Activated naive CD4-positive, alpha-beta T cell treated with anti-CD3 and anti-CD28 coated beads, Interleukin-2, amount 50 U/mL, for 24 hours (primary cell): ENCODE measurements around the gene NCDN.
A peak's percentile ranks its signal among the peaks of the same experiment; 100 is the strongest.

ENCODE experiments used
- H3K27ac Mint-ChIP-seq: one replicate; pipeline ENCODE4 v1.8.0; 2021; ENCODE audit warnings: mild to moderate bottlenecking, mixed read lengths
- H3K27me3 Mint-ChIP-seq: one replicate; pipeline ENCODE4 v1.8.0; 2021; ENCODE audit warnings: mixed read lengths
- H3K36me3 Mint-ChIP-seq: one replicate; pipeline ENCODE4 v1.8.0; 2021; ENCODE audit warnings: mixed read lengths
- H3K4me1 Mint-ChIP-seq: one replicate; pipeline ENCODE4 v1.8.0; 2021; ENCODE audit warnings: mixed read lengths
- H3K4me3 Mint-ChIP-seq: one replicate; pipeline ENCODE4 v1.8.0; 2021; ENCODE audit warnings: mild to moderate bottlenecking, mixed read lengths
- H3K9me3 Mint-ChIP-seq: one replicate; pipeline ENCODE4 v1.8.0; 2021; ENCODE audit warnings: mixed read lengths

Gene NCDN, protein sequence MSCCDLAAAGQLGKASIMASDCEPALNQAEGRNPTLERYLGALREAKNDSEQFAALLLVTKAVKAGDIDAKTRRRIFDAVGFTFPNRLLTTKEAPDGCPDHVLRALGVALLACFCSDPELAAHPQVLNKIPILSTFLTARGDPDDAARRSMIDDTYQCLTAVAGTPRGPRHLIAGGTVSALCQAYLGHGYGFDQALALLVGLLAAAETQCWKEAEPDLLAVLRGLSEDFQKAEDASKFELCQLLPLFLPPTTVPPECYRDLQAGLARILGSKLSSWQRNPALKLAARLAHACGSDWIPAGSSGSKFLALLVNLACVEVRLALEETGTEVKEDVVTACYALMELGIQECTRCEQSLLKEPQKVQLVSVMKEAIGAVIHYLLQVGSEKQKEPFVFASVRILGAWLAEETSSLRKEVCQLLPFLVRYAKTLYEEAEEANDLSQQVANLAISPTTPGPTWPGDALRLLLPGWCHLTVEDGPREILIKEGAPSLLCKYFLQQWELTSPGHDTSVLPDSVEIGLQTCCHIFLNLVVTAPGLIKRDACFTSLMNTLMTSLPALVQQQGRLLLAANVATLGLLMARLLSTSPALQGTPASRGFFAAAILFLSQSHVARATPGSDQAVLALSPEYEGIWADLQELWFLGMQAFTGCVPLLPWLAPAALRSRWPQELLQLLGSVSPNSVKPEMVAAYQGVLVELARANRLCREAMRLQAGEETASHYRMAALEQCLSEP

DNA sequence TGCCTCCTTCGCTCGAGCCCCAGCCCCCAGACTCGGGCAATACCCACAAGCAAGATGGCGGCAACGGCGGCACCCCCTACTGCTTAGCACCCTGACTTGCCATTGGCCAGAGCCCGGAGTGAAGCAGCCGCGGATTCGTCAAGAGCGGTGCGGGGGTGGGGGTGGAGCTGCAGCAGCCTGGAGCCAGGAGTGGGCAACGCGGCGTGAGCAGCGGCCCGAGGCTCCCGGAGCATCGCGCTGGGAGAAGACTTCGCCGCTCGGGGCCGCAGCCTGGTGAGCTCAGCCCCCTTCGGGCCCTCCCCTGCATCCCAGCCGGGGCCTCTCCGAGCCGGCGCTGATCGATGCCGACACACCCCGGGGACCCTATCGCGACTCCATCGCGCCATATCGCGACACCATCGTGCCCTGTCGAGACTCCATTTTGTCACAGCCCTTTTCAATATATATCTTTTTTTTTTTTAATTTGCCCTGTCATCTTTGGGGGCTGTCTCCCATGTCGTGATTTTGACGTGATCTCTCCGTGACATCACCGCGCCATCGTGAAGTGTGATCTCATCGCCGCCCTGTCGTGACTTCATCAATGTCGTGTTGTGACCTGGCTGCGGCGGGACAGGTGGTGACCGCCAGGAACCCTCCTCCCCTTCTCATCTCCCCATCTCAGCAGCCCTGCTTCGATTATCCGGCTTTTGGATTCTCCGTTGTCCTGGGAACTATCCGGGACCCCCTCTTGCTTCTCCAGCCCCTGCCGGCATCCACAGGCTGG, at the start of gene NCDN:
Gene NCDN, plus strand, starts transcription at position 189 of the 763 bp plus-strand sequence. Its CDS starts 392 bp downstream, at position 581.
- Mint-ChIP-seq H3K27ac (peak within 1 kb of the TSS; percentile 96), H3K4me3 (peak within 1 kb of the TSS; percentile 94), H3K36me3 (peaks cover 6% of the 10 kb centered on the region), H3K9me3 (no peaks in the 10 kb centered on the region), H3K4me1 (peaks cover 64% of the 10 kb centered on the region), H3K27me3 (no peaks in the 10 kb centered on the region)

DNA sequence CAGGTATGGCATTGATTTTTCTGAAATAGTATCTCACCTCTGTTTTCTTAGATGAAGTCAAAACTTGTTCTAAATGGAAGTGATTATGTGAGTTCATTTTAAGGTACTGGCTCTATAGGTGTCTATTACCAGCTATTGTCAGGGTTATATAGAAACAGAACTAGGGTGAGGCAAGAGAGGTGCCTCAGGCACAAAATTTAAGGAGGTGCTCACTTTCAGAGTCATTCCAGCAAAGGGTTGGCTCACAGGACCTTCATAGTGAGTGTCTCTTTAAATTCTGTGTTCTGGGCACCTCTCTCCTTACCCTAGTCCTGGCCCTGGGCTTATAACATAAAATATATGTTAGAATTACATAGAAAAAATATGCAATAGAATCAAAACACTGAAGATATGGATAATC, 49.7 kb upstream of the NCDN start:
- H3K4me3 Mint-ChIP-seq, result no peak overlapping the region
- no peaks in the 10 kb centered on the region for H3K27me3 Mint-ChIP-seq
- H3K36me3 Mint-ChIP-seq, result peaks cover 6% of the 10 kb centered on the region
- H3K9me3 Mint-ChIP-seq, result no peaks in the 10 kb centered on the region
- peak overlapping the region; percentile 53 for H3K27ac Mint-ChIP-seq
- H3K4me1 Mint-ChIP-seq, result peaks cover 77% of the 10 kb centered on the region

DNA sequence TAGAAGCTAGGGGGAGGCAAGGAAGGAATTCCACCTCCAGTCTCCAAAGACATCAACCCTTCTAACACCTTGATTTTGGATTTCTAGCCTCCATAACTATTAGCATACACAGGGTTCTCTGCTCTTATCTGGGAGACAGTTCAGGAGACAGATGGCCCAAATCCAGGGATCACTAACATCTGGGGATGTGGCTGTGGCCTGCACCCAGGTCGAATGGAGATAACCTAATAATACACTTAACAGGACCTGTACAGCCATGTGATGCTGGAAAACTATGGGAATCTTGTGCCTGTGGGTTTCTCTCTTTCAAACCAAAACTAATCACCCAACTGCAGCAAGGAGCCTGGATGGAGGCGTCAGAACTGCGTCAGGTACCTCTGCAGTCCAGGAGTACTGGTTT, 48.0 kb upstream of the NCDN start:
- Mint-ChIP-seq H3K4me1 (peaks cover 78% of the 10 kb centered on the region), H3K27ac (no peak overlapping the region), H3K9me3 (no peaks in the 10 kb centered on the region), H3K27me3 (no peaks in the 10 kb centered on the region), H3K36me3 (peaks cover 10% of the 10 kb centered on the region), H3K4me3 (no peak overlapping the region)

DNA sequence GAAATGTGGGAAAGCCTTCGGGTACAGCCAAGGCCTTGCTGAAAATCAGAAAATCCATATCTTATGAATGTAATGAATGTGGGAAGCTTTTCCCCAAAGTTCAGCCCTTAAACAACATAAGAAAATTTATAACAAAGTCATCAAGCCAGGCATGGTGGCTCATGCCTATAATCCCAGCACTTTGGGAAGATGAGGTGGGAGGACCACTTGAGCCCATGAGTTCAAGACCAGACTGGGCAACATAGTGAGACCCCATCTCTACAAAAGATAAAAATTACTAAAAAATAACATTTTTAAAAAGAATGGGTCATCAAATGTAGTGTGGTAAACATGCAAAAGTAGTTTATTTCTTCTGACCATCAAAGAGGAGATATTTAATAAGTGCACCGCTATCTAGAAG, 46.3 kb upstream of the NCDN start:
- H3K4me1 Mint-ChIP-seq, result peaks cover 73% of the 10 kb centered on the region
- H3K4me3 Mint-ChIP-seq, result no peak overlapping the region
- H3K36me3 Mint-ChIP-seq, result peaks cover 22% of the 10 kb centered on the region
- H3K9me3 Mint-ChIP-seq, result peaks cover 7% of the 10 kb centered on the region
- no peaks in the 10 kb centered on the region for H3K27me3 Mint-ChIP-seq
- no peak overlapping the region for H3K27ac Mint-ChIP-seq

DNA sequence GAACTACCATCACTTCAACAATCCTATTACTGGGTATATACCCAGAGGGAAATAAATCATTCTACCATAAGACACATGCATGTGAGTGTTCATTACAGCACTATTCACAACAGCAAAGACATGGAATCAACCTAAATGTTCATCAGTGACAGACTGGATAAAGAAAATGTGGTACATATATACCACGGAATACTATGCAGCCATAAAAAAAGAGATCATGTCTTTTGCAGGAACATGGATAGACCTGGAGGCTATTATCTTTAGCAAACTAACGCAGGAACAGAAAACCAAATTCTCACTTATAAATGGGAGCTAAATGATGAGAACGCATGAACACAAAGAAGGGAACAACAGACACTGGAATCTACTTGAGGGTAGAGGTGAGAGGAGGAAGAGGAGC, 39.4 kb upstream of the NCDN start:
- no peak overlapping the region for H3K27ac Mint-ChIP-seq
- peaks cover 55% of the 10 kb centered on the region for H3K4me1 Mint-ChIP-seq

DNA sequence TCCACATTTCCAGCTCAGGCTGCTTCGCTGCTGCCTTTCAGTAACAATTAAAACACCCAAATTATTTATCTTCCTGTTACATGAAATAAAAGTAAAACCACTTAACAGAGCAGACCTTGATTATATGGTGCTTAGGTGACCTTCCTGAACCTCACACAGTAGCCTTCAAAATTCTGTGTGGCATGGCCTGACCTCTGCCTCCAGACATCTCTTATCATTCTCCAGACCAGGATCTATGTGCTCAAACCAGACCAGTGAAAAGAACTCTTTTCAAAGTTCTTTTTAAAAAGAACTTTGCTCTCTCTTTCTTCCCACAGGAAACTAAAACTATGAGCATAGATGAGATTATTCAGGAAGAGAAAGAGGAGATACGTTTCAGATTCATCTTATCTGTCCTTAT, 38.2 kb upstream of the NCDN start:
- no peaks in the 10 kb centered on the region for H3K27me3 Mint-ChIP-seq
- peaks cover 52% of the 10 kb centered on the region for H3K4me1 Mint-ChIP-seq
- H3K36me3 Mint-ChIP-seq, result peaks cover 35% of the 10 kb centered on the region
- peaks cover 27% of the 10 kb centered on the region for H3K9me3 Mint-ChIP-seq
- H3K27ac Mint-ChIP-seq, result peak overlapping the region; percentile 52
- no peak overlapping the region for H3K4me3 Mint-ChIP-seq

More for the DNA sequence above, 39.4 kb upstream of the NCDN start:
- H3K9me3 Mint-ChIP-seq, result peaks cover 21% of the 10 kb centered on the region
- no peaks in the 10 kb centered on the region for H3K27me3 Mint-ChIP-seq
- peaks cover 33% of the 10 kb centered on the region for H3K36me3 Mint-ChIP-seq
- H3K4me3 Mint-ChIP-seq, result no peak overlapping the region

DNA sequence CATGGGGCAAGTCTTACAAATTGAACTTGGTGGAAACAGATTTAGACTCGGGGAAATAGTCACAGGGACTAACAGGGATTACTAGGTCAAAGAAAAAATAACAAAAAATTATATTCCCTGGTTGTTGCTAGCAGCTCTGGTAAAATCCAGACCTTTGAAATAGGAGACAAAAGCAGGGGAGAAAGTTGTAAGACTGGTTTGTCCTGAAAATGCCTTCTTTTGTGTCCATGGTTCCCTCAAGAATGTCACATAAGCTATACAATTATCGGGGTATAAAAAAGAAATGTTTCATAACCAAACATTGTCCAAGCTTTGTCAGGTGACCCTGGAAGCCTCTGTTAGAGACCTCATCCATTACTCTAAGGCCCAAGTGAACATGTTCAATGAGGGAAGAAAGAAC, 33.5 kb upstream of the NCDN start:
- H3K4me1 Mint-ChIP-seq, result peaks cover 29% of the 10 kb centered on the region
- no peak overlapping the region for H3K4me3 Mint-ChIP-seq
- H3K36me3 Mint-ChIP-seq, result peaks cover 37% of the 10 kb centered on the region
- no peaks in the 10 kb centered on the region for H3K27me3 Mint-ChIP-seq
- H3K9me3 Mint-ChIP-seq, result peaks cover 30% of the 10 kb centered on the region
- H3K27ac Mint-ChIP-seq, result no peak overlapping the region

DNA sequence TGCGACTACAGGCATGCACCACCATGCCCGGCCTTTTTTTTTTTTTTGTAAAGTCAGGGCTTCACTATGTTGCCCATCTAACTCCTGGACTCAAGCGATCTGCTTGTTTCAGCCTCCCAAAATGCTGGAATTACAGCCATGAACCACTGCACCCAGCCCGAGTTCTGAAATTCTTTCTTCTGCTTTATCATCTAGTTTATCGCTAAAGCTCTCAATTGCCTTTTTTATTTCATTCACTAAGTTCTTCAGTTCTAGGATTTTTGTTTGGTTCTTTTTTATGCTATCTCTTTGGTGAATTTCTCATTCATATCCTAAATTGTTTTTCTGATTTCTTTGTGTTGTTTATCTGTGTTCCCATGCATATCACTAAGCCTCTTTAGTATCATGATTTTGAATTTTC, 27.4 kb upstream of the NCDN start:
- no peaks in the 10 kb centered on the region for H3K27me3 Mint-ChIP-seq
- peaks cover 30% of the 10 kb centered on the region for H3K4me1 Mint-ChIP-seq
- H3K4me3 Mint-ChIP-seq, result no peak overlapping the region
- no peak overlapping the region for H3K27ac Mint-ChIP-seq
- H3K9me3 Mint-ChIP-seq, result peaks cover 21% of the 10 kb centered on the region
- peaks cover 36% of the 10 kb centered on the region for H3K36me3 Mint-ChIP-seq

DNA sequence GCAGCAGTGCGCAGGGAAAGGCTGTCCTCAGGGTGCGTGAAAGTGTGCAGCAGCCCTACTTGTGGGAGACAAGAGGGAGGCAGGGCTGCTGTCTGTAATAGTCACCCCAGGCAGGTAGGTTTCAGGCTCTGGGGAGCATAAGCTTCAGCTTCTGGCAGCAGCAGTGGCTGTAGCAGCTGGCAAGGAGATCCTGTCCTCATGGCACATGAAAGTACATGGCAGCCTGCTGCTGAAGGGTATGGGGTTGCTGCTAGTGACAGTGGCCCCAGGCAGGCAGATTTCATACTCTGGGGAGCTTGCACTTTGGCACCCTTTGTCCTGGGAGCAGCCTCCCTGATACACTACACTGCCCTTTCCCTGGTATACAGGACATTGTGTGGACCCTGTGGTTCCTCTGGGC, 26.7 kb upstream of the NCDN start:
- Mint-ChIP-seq H3K9me3 (peaks cover 15% of the 10 kb centered on the region), H3K4me1 (peaks cover 38% of the 10 kb centered on the region)

DNA sequence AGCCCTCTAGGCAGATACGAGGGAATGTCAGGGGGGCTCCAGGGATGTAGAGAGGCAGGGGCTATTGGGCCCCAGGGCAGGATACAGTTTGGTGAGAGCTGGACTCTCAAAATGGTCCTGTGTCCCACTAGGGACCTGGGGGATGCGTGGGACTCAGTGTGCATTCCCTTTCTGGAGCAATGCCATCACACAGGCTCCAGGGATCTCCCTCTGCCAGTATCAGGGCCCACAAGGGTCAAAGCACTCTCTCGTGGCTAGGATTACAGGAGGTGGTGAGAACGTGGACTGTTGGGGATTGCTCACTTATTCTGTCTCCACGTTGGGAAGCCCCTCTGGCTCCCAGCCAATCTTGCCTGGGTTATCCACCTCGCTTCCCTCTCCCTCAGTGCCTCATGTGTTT, 26.2 kb upstream of the NCDN start:
- H3K4me3 Mint-ChIP-seq, result no peak overlapping the region
- no peaks in the 10 kb centered on the region for H3K27me3 Mint-ChIP-seq
- no peak overlapping the region for H3K27ac Mint-ChIP-seq
- peaks cover 42% of the 10 kb centered on the region for H3K4me1 Mint-ChIP-seq
- peaks cover 15% of the 10 kb centered on the region for H3K9me3 Mint-ChIP-seq
- peaks cover 30% of the 10 kb centered on the region for H3K36me3 Mint-ChIP-seq

More for the DNA sequence above, 26.7 kb upstream of the NCDN start:
- peaks cover 30% of the 10 kb centered on the region for H3K36me3 Mint-ChIP-seq
- no peaks in the 10 kb centered on the region for H3K27me3 Mint-ChIP-seq
- H3K4me3 Mint-ChIP-seq, result no peak overlapping the region
- H3K27ac Mint-ChIP-seq, result no peak overlapping the region

DNA sequence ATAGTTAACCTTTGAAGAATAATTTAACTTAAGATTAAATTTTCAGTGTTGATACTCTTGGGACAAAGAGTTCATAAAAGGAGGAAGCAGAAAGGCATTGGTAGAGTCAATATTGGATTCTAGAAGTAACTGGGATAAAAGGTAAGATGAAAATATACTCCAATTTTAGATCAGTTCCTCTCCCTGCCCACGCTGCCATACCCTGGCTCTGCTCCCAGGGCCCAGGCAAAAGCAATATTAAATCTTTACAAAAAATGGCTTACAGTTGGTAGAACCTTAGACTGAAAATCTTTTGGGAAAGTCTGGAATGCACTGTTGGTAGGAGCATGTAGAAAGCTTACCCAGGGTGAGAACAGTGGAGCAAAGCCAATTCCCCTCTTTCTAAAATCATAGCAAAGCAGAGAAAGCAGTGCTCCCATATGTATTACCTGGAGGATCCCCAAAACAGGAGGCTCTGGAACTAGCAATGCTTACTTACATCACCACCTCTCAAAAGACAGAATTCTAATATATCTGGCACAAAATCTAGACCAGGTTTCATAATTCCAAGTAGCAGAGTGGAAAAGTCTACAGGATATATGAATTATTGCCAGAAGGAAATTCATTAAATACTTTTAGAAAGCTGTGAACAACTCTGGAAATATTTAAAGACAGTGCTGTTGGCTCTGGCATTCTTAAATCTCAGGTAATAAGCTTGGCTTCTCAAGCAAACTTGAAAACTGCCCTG, 24.9 kb upstream of the NCDN start:
- H3K36me3 Mint-ChIP-seq, result peaks cover 26% of the 10 kb centered on the region

DNA sequence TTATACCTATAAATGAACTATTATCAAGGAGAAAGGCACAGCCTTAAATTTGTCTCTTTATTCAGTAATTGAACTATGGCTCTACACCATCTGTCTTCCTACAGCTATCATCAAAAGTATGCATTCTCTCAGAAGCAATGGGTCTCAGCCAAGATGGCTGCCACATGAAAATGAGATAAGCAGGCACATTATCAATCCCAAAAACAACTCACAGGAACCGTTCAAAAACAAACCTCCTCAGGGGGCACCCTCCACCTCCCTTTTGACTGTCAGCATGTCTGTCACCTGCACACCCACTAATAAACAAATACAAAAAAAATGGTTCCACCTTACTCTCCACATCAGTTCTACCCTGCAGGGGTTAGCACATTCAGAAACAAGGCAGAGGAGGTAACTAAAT, 24.0 kb upstream of the NCDN start:
- no peak overlapping the region for H3K27ac Mint-ChIP-seq

More for the DNA sequence above, 24.9 kb upstream of the NCDN start:
- Mint-ChIP-seq H3K27me3 (no peaks in the 10 kb centered on the region), H3K27ac (no peak overlapping the region), H3K9me3 (peaks cover 10% of the 10 kb centered on the region), H3K4me1 (peaks cover 52% of the 10 kb centered on the region), H3K4me3 (no peak overlapping the region)

DNA sequence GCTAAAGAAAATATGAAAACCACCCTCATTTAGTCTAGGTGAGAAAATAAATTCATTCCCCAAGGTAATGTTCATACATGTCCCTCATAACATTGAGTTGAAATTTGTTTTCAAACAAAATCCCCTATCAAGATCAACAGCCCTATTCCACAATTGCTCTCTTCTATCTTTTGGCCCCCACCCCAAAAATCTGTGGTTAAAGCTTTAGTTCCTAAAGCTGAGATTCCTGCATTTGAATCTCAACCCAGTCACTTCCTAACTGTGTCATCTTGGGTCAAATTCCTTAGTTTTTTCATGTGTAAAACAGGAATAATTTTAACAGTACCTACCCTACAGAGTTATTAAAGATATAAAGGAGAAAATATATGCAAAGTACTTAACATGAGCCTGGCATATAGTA, 22.4 kb upstream of the NCDN start:
- H3K36me3 Mint-ChIP-seq, result peaks cover 8% of the 10 kb centered on the region
- no peak overlapping the region for H3K4me3 Mint-ChIP-seq
- H3K27me3 Mint-ChIP-seq, result no peaks in the 10 kb centered on the region
- no peaks in the 10 kb centered on the region for H3K9me3 Mint-ChIP-seq
- peaks cover 68% of the 10 kb centered on the region for H3K4me1 Mint-ChIP-seq
- peak overlapping the region; percentile 61 for H3K27ac Mint-ChIP-seq

More for the DNA sequence above, 24.0 kb upstream of the NCDN start:
- Mint-ChIP-seq H3K36me3 (peaks cover 20% of the 10 kb centered on the region), H3K4me1 (peaks cover 59% of the 10 kb centered on the region), H3K27me3 (no peaks in the 10 kb centered on the region), H3K4me3 (peak overlapping the region; percentile 15), H3K9me3 (peaks cover 7% of the 10 kb centered on the region)

DNA sequence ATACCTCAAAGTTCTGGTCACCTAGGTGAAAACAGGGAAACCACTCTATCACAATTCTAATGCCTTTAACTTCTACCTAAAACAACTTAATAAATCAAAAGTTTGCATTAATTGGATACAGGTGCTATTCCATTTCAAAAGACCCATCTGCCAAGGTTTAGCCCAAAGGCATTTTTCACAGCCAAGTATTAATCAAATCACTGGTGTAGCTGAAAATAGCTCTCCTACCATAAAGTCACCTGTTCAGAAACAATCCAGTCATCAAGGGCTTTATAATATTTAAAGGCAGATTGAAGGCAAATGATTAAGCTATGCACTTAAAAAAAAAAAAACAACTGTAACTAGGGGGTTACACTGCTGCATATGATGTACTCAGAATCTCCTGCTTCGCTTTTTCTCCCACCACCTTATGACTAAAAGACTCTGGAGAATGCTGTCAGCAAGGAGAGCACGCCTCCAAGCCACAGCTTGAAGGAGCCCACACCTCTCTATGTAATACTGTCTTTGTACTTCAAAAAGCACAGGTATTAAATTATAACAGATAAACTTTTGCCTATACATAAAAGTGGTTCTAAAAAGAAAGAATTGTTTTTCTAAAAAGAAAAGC, 20.9 kb upstream of the NCDN start:
- Mint-ChIP-seq H3K4me1 (peaks cover 76% of the 10 kb centered on the region), H3K9me3 (no peaks in the 10 kb centered on the region), H3K36me3 (peaks cover 3% of the 10 kb centered on the region), H3K27me3 (no peaks in the 10 kb centered on the region), H3K4me3 (peak overlapping the region; percentile 46), H3K27ac (peak overlapping the region; percentile 80)

DNA sequence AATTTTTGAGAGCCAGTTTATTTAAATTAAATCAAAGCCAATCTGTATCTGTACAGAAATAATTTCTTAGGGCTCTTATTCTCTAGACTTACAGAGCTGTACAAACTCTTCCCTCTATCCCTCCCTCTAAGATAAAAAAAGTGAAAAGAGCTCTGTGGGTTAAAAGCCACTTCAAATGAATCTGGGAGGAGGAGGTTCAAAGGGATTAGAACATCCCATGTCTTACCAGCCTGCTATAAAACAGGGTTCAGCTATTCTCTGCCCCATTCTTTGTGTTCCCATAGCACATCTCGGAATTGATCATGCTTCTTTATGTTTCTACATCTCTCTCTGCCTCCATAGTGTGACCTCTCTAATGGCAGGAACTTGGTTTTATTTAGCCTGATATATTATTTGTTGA, 19.8 kb upstream of the NCDN start:
- Mint-ChIP-seq H3K36me3 (peaks cover 3% of the 10 kb centered on the region), H3K4me3 (peak overlapping the region; percentile 57), H3K9me3 (no peaks in the 10 kb centered on the region), H3K27ac (peak overlapping the region; percentile 35), H3K4me1 (peaks cover 86% of the 10 kb centered on the region), H3K27me3 (no peaks in the 10 kb centered on the region)
